GM20000 (cell line): ENCODE results near the gene PTPRN2.

ENCODE experiments used
- DNase-seq: peaks from one replicate; pipeline ENCODE4 v3.0.0; 2012; ENCODE audit warnings: low spot score
- CTCF ChIP-seq: IDR thresholded peaks from 2 replicates; pipeline ENCODE4 v1.5.1; 2012; ENCODE audit warnings: mild to moderate bottlenecking, control low read depth; ENCODE audit errors: extremely low read depth, missing control alignments

Gene PTPRN2

DNA sequence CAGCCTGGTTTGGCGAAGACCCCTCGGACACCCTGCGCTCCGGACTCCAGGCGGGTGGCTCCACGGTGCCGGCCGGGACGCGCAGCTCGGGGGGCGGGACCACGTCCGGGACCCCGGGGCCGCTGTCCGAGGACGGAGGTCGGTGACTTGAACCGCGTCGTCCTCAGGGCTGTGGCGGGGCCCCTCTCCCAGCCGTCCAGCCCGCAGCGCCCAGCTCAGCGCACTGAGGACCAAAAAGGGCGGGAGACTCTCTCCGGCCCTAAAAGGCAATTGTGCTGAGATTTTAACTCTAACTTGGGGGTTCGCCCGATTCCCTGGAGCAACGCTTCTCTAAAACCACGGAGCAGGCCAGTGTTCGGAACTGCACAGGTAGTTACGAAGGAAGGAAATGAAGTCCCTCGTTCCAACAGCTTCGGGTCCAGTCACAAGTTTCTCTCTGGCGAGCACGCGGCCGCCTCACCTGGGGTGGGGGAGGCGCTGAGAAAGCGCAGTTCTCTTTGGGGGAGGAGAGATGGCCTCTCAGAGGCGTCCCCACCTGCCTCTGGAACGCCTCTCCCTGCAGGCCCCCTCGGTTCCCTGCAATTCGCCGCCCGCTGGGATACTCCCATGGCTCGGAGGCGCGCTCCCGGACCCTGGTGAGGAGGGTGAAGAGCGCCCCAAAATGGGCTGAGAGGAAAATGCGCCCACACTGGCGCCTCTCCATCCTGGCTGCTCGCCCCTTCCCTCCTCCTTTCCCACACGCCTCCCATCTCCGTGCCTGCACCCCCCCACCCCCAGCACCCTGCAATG, 898.2 kb downstream of the PTPRN2 start:
- no peak for TF ChIP-seq CTCF
- DNase-seq = no peak

- no peak for TF ChIP-seq CTCF
- DNase-seq = no peak
Observed at GRCh38 chr7:157688533-157689268, 898.9 kb downstream of the PTPRN2 start.

DNA sequence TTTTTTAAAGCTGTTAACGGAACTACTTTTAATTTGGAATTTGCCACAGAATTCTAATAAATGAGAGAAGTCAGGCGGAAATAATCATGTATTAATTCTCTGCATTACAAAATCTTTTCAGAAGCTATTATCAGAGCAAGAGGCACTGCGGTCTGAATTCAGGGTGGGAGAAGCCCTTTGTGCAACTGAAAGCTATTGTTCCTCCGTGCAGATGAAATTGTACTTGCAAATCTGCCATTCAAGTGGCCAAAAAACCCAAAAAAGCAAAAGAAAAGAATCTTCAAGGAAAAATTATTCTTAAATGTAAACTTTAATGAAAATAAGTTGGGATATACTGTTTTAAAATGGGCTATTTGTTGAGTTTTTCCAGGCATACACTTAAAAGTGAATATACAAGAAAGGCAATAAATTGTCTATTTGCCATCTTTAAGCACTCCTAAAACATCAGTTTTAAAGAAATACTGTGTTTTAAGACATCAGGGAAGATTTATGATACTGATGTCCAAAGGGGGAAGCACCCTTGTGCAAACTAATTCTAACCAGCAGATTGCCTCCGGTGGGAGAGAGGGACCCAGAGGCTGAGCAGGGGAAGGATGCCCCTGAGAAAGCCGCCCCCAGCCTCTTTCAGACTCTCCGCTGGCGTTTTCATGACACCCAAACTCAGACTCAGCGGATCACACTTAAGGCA, 899.6 kb downstream of the PTPRN2 start:
- no peak for DNase-seq
- no peak for TF ChIP-seq CTCF

- no peak for TF ChIP-seq CTCF
- DNase-seq = no peak
Observed at GRCh38 chr7:157687158-157687557, 900.5 kb downstream of the PTPRN2 start.

- TF ChIP-seq CTCF = no peak
- no peak for DNase-seq
Observed at GRCh38 chr7:157686285-157686894, 901.2 kb downstream of the PTPRN2 start.

DNA sequence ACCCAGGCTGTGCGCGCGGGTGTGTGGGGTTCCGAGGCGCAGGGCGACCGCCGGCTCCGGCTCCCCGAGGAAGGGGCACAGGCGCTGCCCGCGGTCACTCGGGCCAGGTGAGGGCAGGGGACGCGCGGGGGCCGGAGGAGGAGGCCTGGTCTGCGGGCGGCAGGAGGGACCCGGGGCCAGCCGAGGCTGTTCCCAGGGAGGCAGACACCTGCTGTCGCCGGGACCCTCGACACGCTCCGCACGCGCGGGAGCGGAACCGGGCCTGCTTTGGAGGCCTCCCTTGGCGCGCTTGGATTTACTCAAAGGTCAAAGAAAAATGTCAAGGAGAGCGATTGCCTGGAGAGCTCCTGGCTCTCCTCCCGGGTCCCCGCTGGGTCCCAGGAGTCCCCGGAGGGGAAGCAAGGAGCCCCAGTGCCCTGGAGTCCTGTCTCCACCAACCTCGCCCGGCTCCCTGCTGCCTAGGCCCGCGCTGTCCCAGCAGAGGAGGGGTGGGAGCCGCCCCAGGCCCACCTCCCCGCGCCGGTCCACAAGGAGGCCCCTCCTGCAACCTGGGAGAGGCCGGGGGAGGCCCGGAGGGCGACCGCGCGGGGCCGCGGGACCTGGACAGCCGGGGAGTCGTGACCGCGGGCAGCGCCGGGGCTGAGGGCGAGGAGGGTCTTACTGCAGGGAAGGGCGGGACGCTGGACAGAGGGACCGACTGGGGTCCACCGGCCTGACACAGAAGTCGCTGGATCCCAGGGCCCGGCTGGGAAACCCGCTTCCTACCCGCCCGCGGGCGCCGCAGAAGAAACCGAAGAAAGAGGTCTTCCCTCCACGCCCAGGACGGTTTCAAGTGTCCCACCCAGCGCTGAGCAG, 902.0 kb downstream of the PTPRN2 start:
- TF ChIP-seq CTCF = no peak
- DNase-seq = no peak
